Stimulated activated naive CD8-positive, alpha-beta T cell treated with anti-CD3 and anti-CD28 coated beads, Interleukin-15, Interleukin-2, amounts not matched to agents 100 U/mL and 50 U/mL, for 24 hours (primary cell): ENCODE measurements around the gene FTSJ1.
A peak's percentile ranks its signal among the peaks of the same experiment; 100 is the strongest.
"Not testable (repeated sequence)": the region's sequence is repeated elsewhere in the genome, so short reads cannot be mapped to it uniquely, and the experiment has no call there.

Source experiments
- ATAC-seq: fragments of 150-1000 bp; cut with Tn5 transposase; one replicate; pipeline ENCODE4 v1.10.0; 2021
- DNase-seq: peaks from one replicate; pipeline ENCODE4 v3.0.0; 2021

The FTSJ1 gene, protein sequence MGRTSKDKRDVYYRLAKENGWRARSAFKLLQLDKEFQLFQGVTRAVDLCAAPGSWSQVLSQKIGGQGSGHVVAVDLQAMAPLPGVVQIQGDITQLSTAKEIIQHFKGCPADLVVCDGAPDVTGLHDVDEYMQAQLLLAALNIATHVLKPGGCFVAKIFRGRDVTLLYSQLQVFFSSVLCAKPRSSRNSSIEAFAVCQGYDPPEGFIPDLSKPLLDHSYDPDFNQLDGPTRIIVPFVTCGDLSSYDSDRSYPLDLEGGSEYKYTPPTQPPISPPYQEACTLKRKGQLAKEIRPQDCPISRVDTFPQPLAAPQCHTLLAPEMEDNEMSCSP

GRCh38 chrX:48475774-48476577 lies at the start of gene FTSJ1:
Gene FTSJ1, plus strand, starts transcription at chrX:48476199. Its CDS starts 1,849 bp downstream, at chrX:48478048.
- ATAC-seq (peak; percentile 89), DNase-seq (peak; percentile 77)

GRCh38 chrX:48427027-48427716 lies 48.8 kb upstream of the FTSJ1 start:
- not testable (repeated sequence) for DNase-seq
- peak; percentile 83 for ATAC-seq

- DNase-seq, ATAC-seq: not testable (repeated sequence)
Observed at GRCh38 chrX:48429606-48430005, 46.4 kb upstream of the FTSJ1 start.

GRCh38 chrX:48430166-48430565 lies 45.8 kb upstream of the FTSJ1 start:
- not testable (repeated sequence) for ATAC-seq, DNase-seq

DNA sequence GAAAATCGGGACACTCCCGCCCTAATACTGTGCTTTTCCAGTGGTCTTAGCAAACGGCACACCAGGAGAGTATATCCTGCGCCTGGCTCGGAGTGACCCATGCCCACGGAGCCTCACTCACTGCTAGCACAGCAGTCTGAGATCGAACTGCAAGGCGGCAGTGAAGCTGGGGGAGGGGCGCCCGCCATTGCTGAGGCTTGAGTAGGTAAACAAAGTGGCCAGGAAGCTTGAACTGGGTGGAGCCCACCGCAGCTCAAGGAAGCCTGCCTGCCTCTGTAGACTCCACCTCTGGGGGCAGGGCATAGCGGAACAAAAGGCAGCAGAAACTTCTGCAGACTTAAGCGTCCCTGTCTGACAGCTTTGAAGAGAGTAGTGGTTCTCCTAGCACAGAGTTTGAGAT lies 42.3 kb upstream of the FTSJ1 start:
- ATAC-seq, DNase-seq: not testable (repeated sequence)

- ATAC-seq, DNase-seq: not testable (repeated sequence)
Observed at GRCh38 chrX:48447201-48447600, 28.8 kb upstream of the FTSJ1 start.

- ATAC-seq (no peak), DNase-seq (no peak)
Observed at GRCh38 chrX:48450076-48450475, 25.9 kb upstream of the FTSJ1 start.

- DNase-seq = no peak
- ATAC-seq = no peak
Observed at GRCh38 chrX:48451708-48452107, 24.3 kb upstream of the FTSJ1 start.

DNA sequence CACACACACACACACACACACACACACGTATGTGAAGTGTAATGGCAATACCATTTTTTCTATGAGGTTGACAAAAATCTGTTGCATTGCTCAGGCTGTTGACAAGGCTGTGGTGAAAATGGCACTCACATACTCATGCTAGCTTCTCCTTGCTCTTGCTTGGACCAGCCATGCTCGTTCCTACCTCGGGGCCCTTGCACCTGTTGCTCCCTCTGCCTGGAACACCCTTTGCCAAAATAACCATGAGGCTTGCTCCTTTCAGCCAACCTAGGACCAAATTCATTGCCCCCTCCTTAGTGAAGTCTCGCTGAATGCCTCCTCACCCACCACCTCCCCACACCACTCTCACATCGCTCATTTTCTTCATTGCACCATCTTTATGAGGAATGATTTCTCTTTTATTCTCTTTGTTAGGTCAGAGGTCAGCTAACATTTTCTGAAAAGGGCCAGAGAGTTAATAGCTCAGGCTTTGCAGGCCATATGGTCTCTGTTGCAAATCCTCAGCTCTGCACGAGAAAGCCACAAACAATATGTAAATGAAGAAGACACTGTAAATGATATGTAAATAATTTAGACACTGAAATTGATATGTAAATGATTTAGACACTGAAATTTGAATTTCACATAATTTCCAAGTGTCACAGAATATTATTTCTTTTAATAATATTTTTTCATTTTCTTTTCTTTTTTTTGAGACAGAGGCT lies 19.2 kb upstream of the FTSJ1 start:
- ATAC-seq = no peak
- no peak for DNase-seq

DNA sequence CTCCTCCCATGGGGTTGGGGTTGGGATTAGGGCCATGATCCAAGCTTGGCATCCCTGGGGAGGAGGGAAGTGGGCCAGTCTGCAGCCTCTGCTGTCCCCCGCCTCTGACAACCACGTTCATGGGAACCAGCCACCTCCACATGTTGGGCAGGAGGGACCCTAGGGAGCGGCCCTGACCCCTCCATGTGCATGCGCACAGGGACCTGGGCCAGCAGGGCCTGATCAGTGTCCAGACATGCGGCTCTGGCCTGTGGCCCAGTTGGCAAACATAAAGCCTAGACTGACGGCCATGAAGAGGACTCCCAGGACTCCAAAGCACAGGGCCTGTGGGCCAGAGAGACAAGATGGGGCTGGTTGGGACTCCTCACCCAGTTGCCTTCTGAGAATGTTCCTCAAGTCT lies 17.3 kb upstream of the FTSJ1 start:
- DNase-seq (no peak), ATAC-seq (no peak)

DNA sequence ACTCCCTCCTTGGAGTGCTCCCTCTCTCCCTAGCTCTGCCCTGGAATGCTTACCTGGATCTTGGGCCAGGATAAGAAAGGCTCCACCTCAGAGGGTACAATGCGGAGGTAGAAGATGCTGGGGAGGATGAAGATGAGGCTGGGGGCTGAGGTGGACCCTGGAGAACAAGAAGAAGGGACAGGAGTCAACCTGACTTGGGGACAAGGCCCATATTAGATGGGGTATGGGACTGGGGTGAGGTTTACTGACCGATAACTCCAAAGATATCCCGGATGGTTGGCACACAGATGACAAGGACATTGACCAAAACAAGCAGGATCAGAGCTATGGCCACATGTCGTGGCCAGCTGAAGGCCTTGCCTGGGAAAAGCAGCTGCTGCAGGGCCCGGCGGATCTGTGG lies 16.5 kb upstream of the FTSJ1 start:
- ATAC-seq (no peak), DNase-seq (no peak)

- DNase-seq = no peak
Observed at GRCh38 chrX:48460031-48460430, 16.0 kb upstream of the FTSJ1 start.

DNA sequence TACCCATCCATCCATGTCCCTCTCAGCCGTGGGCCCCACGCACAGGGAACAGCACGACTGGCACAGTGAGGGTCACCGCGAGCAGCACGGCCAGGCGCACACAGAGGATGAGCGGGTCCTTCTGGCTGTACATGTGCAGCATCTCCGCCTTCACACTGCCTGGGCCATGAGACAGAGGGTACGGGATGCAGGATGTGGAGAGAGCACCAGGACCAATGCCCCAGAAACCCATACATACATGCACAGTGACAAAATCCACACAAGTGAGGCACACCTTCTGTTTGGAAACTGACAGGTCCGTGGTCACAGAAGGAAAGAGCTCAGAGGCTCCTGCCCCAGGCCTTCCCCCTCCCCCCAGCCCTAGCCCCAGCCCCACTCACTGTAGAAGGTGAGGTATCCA lies 15.4 kb upstream of the FTSJ1 start:
- ATAC-seq = no peak

More at GRCh38 chrX:48460031-48460430, 16.0 kb upstream of the FTSJ1 start:
- ATAC-seq = no peak

DNA sequence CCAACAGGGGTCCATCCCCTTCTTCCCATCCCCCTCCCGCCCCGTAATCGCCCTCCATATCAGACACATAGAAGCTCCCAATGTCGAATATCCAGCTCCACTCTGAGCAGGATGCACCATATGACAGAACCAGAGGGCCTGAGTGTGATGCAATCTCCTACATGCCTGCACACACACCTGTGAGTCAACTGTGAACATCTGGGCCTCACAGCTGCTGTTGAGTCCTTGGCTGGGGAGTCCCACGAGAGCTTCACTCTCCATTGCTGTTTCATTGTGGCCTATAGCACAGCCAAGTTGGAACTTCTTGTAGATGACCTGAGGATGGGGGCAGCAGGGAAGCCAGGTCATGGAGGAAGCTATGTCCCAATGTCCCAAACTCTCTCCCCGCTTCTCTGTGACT lies 14.2 kb upstream of the FTSJ1 start:
- no peak for ATAC-seq
- DNase-seq = no peak

More for the DNA sequence above, 15.4 kb upstream of the FTSJ1 start:
- DNase-seq = no peak

DNA sequence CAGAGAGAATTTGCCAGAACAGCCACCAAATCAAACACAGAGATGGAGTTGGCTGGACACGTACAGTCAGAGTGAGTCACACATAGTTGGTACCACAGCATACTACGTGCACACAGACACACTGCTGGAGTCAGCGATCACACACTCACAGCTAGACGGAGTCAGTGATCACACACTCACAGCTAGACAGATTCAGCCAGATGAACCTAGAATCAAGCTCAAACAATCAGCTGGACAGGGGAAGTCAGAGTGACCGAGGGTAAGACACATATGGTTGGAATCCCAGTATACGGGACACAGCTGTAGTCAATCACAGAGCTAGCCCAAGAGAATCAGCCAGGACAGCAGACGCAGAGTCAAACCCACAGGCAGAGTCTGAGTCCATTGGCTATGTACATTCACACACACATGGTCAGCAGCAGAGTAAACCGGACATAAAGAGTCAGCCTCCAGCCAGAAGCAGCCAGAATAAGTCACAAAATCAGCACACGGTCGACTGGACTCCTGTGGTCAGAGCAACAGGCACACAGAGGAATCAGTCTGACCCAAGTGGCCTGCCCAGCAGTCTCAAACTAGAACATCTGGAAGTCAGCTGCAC lies 10.6 kb upstream of the FTSJ1 start:
- ATAC-seq (no peak), DNase-seq (no peak)

DNA sequence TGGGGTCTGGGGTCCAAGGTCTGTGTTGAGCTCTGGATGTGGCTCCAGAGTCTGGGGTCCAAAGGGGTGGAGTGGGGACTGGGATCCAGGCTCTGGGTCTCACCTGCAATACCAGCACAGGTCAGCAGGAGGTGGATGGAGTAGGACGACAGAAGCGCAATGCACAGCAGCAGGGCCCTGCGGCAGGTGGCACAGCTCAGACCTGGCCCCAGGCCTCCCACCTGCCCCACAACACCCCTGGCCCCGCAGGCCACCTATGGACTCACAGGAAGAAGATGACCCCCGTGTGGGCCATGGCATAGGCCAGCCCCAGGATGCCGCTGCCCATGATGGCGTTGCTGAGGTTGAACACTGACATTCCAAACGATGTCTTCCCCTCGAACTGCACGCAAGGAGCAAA lies 9.3 kb upstream of the FTSJ1 start:
- DNase-seq (peak; percentile 67), ATAC-seq (no peak)

GRCh38 chrX:48467281-48467761 lies 8.7 kb upstream of the FTSJ1 start:
- ATAC-seq (no peak), DNase-seq (no peak)

- DNase-seq (peak; percentile 63), ATAC-seq (peak; percentile 58)
Observed at GRCh38 chrX:48468247-48468671, 7.7 kb upstream of the FTSJ1 start.

GRCh38 chrX:48468693-48469691 lies 7.0 kb upstream of the FTSJ1 start:
- peak; percentile 66 for DNase-seq
- ATAC-seq = peak; percentile 39
